GM19035 (cell line): ENCODE data around the gene SLC25A53.
"Not testable (repeated sequence)": the region's sequence is repeated elsewhere in the genome, so short reads cannot be mapped to it uniquely, and the experiment has no call there.

Experiments
- ATAC-seq: cut with Tn5 transposase; IDR thresholded peaks from one replicate; pipeline ENCODE4 v1.9.1; 2021; ENCODE audit not compliant: unreplicated experiment

The SLC25A53 gene

GRCh38 chrX:104134583-104135261, 22.1 kb downstream of the SLC25A53 start:
- no peak for ATAC-seq

GRCh38 chrX:104130808-104131207, 26.0 kb downstream of the SLC25A53 start:
- no peak for ATAC-seq

- ATAC-seq, result no peak
These were observed 30.0 kb downstream of the SLC25A53 start for GRCh38 chrX:104126856-104127255.

- no peak for ATAC-seq
These were observed 34.0 kb downstream of the SLC25A53 start for GRCh38 chrX:104122829-104123228.

GRCh38 chrX:104118765-104119164, 38.0 kb downstream of the SLC25A53 start:
- ATAC-seq, result no peak

GRCh38 chrX:104117759-104118158, 39.0 kb downstream of the SLC25A53 start:
- no peak for ATAC-seq

GRCh38 chrX:104113222-104113965, 43.4 kb downstream of the SLC25A53 start:
- ATAC-seq, result peak; percentile 33

- ATAC-seq, result peak; percentile 79
These were observed 44.4 kb downstream of the SLC25A53 start, which contains the start of gene ZCCHC18 for GRCh38 chrX:104112326-104112951. Gene ZCCHC18, plus strand, starts transcription at chrX:104112523. Its CDS starts 1,589 bp downstream, at chrX:104114112.

GRCh38 chrX:104110491-104111240, 46.1 kb downstream of the SLC25A53 start:
- not testable (repeated sequence) for ATAC-seq

- no peak for ATAC-seq
These were observed 47.9 kb downstream of the SLC25A53 start for GRCh38 chrX:104108955-104109354.

- ATAC-seq, result no peak
These were observed 51.2 kb downstream of the SLC25A53 start for GRCh38 chrX:104105330-104106262.

- no peak for ATAC-seq
These were observed 52.1 kb downstream of the SLC25A53 start for GRCh38 chrX:104104676-104105075.

GRCh38 chrX:104098919-104099318, 57.9 kb downstream of the SLC25A53 start:
- no peak for ATAC-seq

GRCh38 chrX:104098151-104098808, 58.5 kb downstream of the SLC25A53 start:
- ATAC-seq, result no peak

- ATAC-seq, result no peak
These were observed 70.9 kb downstream of the SLC25A53 start for GRCh38 chrX:104085919-104086318.

- no peak for ATAC-seq
These were observed 71.3 kb downstream of the SLC25A53 start for GRCh38 chrX:104085477-104085876.

GRCh38 chrX:104084534-104085277, 72.1 kb downstream of the SLC25A53 start:
- ATAC-seq, result no peak

GRCh38 chrX:104084063-104084462, 72.7 kb downstream of the SLC25A53 start:
- no peak for ATAC-seq

GRCh38 chrX:104077854-104078253, 79.0 kb downstream of the SLC25A53 start:
- ATAC-seq, result not testable (repeated sequence)
